Right forelimb (tissue), 1 donor: ENCODE measurements around the gene SOCS7.

ENCODE experiments used
- DNase-seq: peaks from one replicate; pipeline ENCODE4 v3.0.0-alpha.2; 2018

SOCS7 gene

GRCh38 chr17:38442548-38442947 lies 90.9 kb downstream of the SOCS7 start:
- no peak for DNase-seq

- no peak for DNase-seq
Observed at GRCh38 chr17:38443356-38444031, 91.8 kb downstream of the SOCS7 start.

- DNase-seq = peak; percentile 83
Observed at GRCh38 chr17:38444151-38444550, 92.5 kb downstream of the SOCS7 start.

GRCh38 chr17:38447502-38448085 lies 96.0 kb downstream of the SOCS7 start:
- DNase-seq = no peak

GRCh38 chr17:38448208-38448771 lies 96.6 kb downstream of the SOCS7 start:
- DNase-seq = no peak

GRCh38 chr17:38449364-38449763 lies 97.7 kb downstream of the SOCS7 start:
- no peak for DNase-seq

- DNase-seq = no peak
Observed at GRCh38 chr17:38450557-38451029, 98.9 kb downstream of the SOCS7 start.

GRCh38 chr17:38451030-38451839 lies 99.6 kb downstream of the SOCS7 start:
- DNase-seq = peak; percentile 68

GRCh38 chr17:38451840-38452529 lies 100.3 kb downstream of the SOCS7 start:
- DNase-seq = peak; percentile 83

- DNase-seq = no peak
Observed at GRCh38 chr17:38452719-38453118, 101.1 kb downstream of the SOCS7 start.

GRCh38 chr17:38453951-38454421 lies 102.3 kb downstream of the SOCS7 start:
- DNase-seq = peak; percentile 68

GRCh38 chr17:38454532-38454931 lies 102.9 kb downstream of the SOCS7 start:
- DNase-seq = peak; percentile 72
